Measurements from ENCODE around the gene TMEM151B. TPM values are rescaled to one million over a fixed set of nuclear protein-coding genes. Genes with fewer than 3 reads are reported as not detected.

Gene TMEM151B
- total and polyA plus RNA-seq, 7 donors = 0.04 to 0.07 TPM; not detected in 5

DNA sequence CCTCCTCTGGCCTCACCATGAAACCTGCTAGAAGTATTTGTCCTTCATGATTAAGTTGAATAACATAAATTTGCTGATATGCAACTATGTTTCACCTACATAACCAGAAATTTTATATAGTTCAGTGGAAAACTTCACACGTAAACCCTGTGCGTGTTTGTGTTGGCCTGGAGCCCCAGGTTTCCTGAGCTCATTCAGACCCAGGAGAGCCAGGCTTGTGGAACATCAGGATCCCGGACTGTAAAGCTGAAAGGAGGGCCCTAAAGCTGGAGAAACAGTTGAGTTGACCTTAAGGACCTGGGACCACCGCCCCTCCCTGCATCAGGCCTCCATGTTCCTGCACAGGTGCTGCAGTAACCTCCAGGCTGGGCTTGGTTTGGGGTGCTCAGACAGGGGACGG is 69.1 kb downstream of the TMEM151B start:
- 73 to 83% (median 82%) methylated on average over 5 of the region's 5 CpGs for WGBS, 3 donors
- ATAC-seq (no peak), DNase-seq (no peak)
- Histone ChIP-seq H3K4me3 (no peak overlapping the region), H3K36me3 (ENCODE audit: insufficient read depth in 1 of 2, low read depth in 1 of 2) (no peaks in the 10 kb centered on the region), H3K27ac (no peak overlapping the region), H3K4me1 (no peaks in the 10 kb centered on the region), H3K27me3 (ENCODE audit: insufficient read depth in 3 of 3, low read length in 2 of 3) (peaks cover 3 to 26% (median 3%) of the 10 kb centered on the region in 3 donors), H3K9me3 (no peaks in the 10 kb centered on the region)
- TF ChIP-seq, protein P1, sequence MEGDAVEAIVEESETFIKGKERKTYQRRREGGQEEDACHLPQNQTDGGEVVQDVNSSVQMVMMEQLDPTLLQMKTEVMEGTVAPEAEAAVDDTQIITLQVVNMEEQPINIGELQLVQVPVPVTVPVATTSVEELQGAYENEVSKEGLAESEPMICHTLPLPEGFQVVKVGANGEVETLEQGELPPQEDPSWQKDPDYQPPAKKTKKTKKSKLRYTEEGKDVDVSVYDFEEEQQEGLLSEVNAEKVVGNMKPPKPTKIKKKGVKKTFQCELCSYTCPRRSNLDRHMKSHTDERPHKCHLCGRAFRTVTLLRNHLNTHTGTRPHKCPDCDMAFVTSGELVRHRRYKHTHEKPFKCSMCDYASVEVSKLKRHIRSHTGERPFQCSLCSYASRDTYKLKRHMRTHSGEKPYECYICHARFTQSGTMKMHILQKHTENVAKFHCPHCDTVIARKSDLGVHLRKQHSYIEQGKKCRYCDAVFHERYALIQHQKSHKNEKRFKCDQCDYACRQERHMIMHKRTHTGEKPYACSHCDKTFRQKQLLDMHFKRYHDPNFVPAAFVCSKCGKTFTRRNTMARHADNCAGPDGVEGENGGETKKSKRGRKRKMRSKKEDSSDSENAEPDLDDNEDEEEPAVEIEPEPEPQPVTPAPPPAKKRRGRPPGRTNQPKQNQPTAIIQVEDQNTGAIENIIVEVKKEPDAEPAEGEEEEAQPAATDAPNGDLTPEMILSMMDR (IDR thresholded peaks at IDR 0.05) = no peak
- intact Hi-C loops (cut with DNase I) = loop anchor here (2.0 to 10.0 kb wide), 5 partner anchors 72 to 244 kb away; partner anchors contain the start of gene NFKBIE (in 1 of the 2)

DNA sequence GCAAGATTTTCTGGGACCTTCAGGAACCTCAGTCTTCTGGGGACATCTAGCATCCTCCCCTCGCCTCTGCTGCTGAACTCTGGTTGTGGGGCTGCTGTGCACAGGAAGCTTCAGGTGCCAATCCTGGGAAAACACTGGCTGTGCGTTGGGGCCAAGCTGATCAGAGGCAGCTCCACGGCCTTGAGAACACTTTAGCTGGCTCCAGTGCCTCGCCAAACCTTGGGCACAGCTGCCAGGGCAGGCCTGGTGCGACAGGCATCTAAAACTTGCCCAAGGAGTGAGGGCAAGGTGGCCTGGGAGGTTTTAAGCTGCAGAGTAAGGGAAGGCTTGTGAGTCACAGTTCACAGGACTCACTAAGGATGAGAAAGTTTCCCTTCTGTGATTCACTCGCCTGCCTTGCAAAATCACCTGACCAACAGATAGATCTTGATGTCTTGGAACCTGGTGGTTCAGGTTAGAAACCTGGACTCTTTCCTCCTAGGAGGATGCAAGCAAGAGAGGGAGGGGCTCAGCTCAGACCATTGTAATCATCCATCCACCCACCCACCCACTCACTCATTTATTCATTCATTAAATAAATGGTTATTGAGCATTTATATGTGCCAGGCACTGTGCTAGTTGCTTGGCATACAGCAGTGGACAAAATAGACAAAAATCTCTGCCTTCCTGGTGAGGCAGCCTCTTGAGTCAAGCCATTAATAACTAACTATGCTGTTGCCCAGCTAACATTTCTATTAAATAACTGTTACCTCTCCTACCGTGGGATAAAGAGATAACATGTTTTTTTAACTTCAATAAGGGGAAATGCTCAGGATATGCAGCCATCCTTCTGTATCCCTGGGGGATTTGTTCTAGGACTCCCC is 69.7 kb downstream of the TMEM151B start:
- Histone ChIP-seq H3K27ac (no peak overlapping the region), H3K9me3 (no peaks in the 10 kb centered on the region), H3K27me3 (ENCODE audit: insufficient read depth in 3 of 3, low read length in 2 of 3) (peaks cover 3 to 26% (median 3%) of the 10 kb centered on the region in 3 donors), H3K36me3 (ENCODE audit: insufficient read depth in 1 of 2, low read depth in 1 of 2) (no peaks in the 10 kb centered on the region), H3K4me3 (no peak overlapping the region), H3K4me1 (no peaks in the 10 kb centered on the region)
- no peak for ATAC-seq
- intact Hi-C loops (cut with DNase I) = loop anchor here (2.0 to 10.0 kb wide), 5 partner anchors 73 to 245 kb away; partner anchors contain the start of gene NFKBIE (in 1 of the 2)
- WGBS, 3 donors = 66 to 82% (median 74%) methylated on average over 7 of the region's 7 CpGs
- no peak for DNase-seq
- TF ChIP-seq, protein P1 (IDR thresholded peaks at IDR 0.05) = no peak

DNA sequence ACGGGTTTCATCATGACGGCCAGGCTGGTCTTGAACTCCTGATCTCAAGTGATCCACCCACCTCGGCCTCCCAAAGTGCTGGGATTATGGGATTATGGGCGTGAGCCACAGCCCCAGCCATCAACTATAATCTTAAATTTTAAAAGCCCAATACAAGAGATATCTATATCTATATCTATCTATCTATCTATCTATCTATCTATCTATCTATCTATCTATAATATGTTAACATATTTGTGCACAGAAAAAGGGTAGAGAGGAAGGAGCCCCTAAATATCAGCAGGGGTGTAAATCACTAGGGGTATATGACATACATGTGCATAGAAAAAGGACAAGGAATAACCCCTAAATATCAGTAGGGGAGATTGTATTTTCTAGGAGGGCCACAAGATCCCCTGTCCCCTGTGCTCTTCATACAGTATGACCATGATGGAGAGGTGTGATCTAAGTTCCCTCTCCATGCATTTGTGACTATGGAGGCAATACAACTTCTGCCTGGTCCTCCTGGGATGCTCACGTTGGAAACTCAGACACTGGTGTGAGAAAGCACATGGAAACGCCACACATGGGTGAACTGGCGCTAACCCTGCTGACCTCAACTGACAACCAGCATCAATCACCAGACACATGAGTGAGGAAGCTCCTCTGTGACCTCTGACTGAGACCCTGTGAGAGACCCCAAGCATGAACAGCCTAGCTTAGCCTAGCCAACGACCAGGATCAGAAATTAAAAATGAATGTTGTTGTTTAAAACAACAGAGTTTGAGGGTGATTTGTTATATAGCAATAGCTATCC is 71.0 kb downstream of the TMEM151B start:
- no peak overlapping the region for H3K27ac ChIP-seq
- H3K36me3 ChIP-seq (ENCODE audit: insufficient read depth in 1 of 2, low read depth in 1 of 2) = no peaks in the 10 kb centered on the region
- peaks cover 3 to 26% (median 6%) of the 10 kb centered on the region in 3 donors for H3K27me3 ChIP-seq (ENCODE audit: insufficient read depth in 3 of 3, low read length in 2 of 3)
- intact Hi-C loops (cut with DNase I) = no loop called here
- H3K9me3 ChIP-seq = no peaks in the 10 kb centered on the region
- H3K4me3 ChIP-seq = no peak overlapping the region
- 61 to 64% (median 64%) methylated on average over 8 of the region's 8 CpGs for WGBS, 3 donors
- DNase-seq = no peak
- no peaks in the 10 kb centered on the region for H3K4me1 ChIP-seq
- TF ChIP-seq, protein P1 (IDR thresholded peaks at IDR 0.05) = no peak
- ATAC-seq = no peak

DNA sequence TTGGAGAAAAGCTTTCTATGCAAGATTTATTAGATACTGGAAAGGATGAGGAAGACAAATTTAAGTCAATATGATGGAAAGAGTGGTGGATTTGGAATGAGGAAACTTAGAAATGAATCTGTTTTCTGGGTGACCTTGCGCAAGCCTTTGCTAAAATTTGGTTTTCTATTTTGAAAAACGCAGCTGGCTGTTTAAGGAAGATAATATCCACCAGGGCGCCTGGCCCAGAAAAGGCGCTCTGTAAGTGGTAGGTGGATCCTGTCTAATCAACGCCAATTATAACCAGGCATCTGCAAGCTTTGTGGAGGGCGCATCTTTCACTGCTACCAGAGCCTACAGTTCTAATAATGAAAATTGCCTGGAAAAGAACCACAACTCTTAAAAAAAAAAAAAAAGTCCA is 71.8 kb downstream of the TMEM151B start:
- H3K9me3 ChIP-seq = no peaks in the 10 kb centered on the region
- H3K4me3 ChIP-seq = peak overlapping the region; percentile 7
- TF ChIP-seq, protein P1 (IDR thresholded peaks at IDR 0.05) = no peak
- no peak overlapping the region for H3K27ac ChIP-seq
- no peak for DNase-seq
- peak in 1 of 4 donors; percentile 19 for ATAC-seq
- no peaks in the 10 kb centered on the region for H3K4me1 ChIP-seq
- H3K27me3 ChIP-seq (ENCODE audit: insufficient read depth in 3 of 3, low read length in 2 of 3) = peaks cover 3 to 26% (median 6%) of the 10 kb centered on the region in 3 donors
- WGBS, 3 donors = 48 to 63% (median 51%) methylated on average over 6 of the region's 6 CpGs
- intact Hi-C loops (cut with DNase I) = no loop called here
- H3K36me3 ChIP-seq (ENCODE audit: insufficient read depth in 1 of 2, low read depth in 1 of 2) = no peaks in the 10 kb centered on the region
